ENCODE data around the gene ALCAM.
"Not testable (repeated sequence)": the region's sequence is repeated elsewhere in the genome, so short reads cannot be mapped to it uniquely, and the experiment has no call there.

The ALCAM gene

GRCh38 chr3:105387122-105387751 is 20.5 kb downstream of the ALCAM start:
- no peak for DNase-seq (ENCODE audit: low read depth in 4 of 4, low spot score in 1 of 4)

GRCh38 chr3:105388176-105388575 is 21.5 kb downstream of the ALCAM start:
- no peak for DNase-seq (ENCODE audit: low read depth in 4 of 4, low spot score in 1 of 4)

GRCh38 chr3:105389759-105390158 is 23.1 kb downstream of the ALCAM start:
- DNase-seq (ENCODE audit: low read depth in 4 of 4, low spot score in 1 of 4), result not testable (repeated sequence)

DNA sequence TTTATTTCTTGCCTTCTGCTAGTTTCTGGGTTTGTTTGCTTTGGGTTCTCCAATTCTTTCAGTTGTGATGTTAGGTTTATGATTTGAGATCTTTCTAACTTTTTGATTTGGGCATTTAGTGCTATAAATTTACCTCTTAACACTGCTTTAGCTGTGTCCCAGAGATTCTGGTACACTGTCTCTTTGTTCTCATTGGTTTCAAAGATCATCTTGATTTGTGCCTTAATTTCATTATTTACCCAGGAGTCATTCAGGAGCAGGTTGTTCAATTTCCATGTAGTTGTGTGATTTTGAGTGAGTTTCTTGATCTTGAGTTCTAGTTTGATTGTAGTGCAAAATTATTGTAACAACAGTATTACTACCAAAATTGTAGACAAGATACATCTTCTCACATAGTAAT is 25.9 kb downstream of the ALCAM start:
- not testable (repeated sequence) for DNase-seq (ENCODE audit: low read depth in 4 of 4, low spot score in 1 of 4)

- DNase-seq (ENCODE audit: low read depth in 4 of 4, low spot score in 1 of 4), result no peak
These were observed 27.5 kb downstream of the ALCAM start for GRCh38 chr3:105394177-105394576.

DNA sequence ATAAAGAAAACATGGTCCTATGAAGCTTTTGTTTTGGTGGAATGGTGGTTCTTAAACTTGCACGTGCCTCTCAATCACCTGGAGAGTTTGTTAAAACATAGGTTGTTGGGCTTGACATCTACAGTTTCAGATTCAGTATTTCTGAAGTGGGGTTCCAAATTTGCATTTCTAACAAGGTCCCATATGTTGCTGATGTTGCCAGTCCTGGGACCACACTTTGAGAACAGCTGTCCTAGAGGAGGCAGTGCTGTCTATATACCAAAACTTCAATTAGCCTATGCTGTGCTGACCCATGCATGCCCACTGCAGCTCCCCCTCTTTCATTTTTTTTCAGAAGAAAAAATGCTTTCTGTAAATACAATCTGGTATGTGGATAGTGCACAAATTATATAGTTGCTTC is 31.3 kb downstream of the ALCAM start:
- DNase-seq (ENCODE audit: low read depth in 4 of 4, low spot score in 1 of 4), result no peak

DNA sequence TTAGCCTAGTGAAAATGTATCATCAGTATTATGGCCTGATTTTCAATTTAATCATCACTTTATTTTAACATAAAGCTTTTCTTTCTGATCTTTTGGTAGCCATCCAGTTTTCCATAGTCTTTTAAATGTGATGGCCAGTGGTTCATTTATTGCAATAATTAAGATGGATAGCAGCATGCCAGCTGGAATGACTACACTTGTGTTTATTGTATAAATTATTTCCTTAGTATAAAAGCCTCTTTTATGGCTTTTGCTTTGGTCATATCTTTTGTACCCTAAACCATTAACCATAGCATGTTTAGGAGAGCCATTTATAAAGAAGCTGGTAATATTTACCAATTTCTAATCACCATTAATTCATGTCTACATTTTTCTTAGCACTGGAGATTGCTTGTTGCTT is 31.7 kb downstream of the ALCAM start:
- DNase-seq (ENCODE audit: low read depth in 4 of 4, low spot score in 1 of 4), result no peak

DNA sequence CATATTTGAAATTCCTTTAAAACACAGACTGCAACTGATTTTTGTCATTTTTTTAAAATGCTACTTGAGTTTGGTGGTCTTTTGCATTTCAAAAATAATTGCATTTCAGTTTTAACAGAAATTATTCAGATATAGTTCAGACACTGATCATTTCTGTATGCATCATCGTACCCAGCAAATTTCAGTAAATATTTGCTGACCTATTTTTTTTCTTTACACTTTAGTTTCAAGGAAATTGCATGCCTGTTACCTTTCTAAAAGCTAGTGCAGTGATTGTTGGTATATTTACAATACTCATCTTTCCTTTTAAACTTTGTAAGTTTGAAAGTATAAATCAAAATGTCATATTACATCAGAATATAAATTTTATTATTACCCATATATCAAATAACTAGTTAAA is 32.4 kb downstream of the ALCAM start:
- no peak for DNase-seq (ENCODE audit: low read depth in 4 of 4, low spot score in 1 of 4)

- DNase-seq (ENCODE audit: low read depth in 4 of 4, low spot score in 1 of 4), result no peak
These were observed 32.9 kb downstream of the ALCAM start for GRCh38 chr3:105399611-105400010.

DNA sequence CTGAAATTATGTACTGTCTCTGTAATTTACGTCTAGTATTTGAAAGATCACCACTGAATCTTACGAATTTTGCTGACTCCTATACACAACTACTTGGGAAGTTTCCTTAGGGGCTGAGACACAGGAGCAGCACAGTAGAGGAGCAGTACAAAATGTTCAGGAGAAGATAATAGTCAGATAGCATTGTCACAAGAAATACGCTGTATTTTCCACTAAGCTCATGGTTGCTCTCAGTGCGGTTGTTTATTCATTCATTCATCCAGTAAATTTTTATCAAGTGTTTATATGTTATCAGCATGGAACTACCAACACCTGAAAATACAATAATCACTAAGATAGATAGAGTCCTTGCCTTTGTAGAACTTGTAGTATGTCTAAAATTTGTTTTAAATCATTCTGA is 34.5 kb downstream of the ALCAM start:
- no peak for DNase-seq (ENCODE audit: low read depth in 4 of 4, low spot score in 1 of 4)

- DNase-seq (ENCODE audit: low read depth in 4 of 4, low spot score in 1 of 4), result no peak
These were observed 35.0 kb downstream of the ALCAM start for GRCh38 chr3:105401691-105402149.

DNA sequence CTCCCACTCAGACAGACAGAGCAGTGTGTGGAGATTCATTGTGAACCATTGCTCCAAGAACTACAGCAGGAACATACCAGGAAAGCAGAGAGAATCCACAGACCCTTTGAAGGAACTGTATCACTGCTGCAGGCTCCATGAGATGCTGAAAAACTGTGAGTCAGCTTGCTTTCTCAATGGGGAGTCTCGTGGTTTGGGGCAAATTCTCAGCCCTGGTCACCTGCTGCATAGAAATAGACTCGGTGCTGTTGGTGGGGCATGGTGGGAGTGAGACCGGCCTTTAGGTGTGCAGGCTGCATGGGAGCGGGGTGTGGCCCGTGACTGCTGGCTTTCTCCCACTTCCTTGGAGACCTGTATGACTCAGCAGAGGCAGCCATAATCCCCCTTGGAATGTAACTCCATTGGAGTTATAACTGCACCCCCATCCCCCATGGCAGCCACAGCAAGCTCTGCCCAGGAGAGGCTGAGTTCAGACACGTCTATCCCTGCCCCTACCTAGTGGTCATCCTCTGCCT is 35.6 kb downstream of the ALCAM start:
- DNase-seq (ENCODE audit: low read depth in 4 of 4, low spot score in 1 of 4), result no peak

DNA sequence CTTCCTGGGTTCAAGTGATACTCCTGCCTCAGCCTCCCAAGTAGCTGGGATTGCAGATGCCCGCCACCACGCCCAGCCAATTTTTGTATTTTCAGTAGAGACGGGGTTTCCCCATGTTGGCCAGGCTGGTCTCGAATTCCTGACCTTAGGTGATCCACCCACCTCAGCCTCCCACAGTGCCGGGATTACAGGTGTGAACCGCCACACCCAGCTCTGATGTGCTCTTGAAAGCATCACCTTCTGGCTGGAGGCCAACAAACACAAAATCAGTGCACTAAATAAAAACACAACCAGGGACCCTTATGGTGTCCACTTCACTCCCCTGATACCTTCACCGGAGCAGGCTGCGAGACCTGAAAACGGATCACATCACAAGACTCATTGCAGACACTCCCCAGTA is 36.3 kb downstream of the ALCAM start:
- DNase-seq (ENCODE audit: low read depth in 4 of 4, low spot score in 1 of 4), result not testable (repeated sequence)

- no peak for DNase-seq (ENCODE audit: low read depth in 4 of 4, low spot score in 1 of 4)
These were observed 39.6 kb downstream of the ALCAM start for GRCh38 chr3:105406268-105406667.

- DNase-seq (ENCODE audit: low read depth in 4 of 4, low spot score in 1 of 4), result no peak
These were observed 42.7 kb downstream of the ALCAM start for GRCh38 chr3:105409364-105409763.

DNA sequence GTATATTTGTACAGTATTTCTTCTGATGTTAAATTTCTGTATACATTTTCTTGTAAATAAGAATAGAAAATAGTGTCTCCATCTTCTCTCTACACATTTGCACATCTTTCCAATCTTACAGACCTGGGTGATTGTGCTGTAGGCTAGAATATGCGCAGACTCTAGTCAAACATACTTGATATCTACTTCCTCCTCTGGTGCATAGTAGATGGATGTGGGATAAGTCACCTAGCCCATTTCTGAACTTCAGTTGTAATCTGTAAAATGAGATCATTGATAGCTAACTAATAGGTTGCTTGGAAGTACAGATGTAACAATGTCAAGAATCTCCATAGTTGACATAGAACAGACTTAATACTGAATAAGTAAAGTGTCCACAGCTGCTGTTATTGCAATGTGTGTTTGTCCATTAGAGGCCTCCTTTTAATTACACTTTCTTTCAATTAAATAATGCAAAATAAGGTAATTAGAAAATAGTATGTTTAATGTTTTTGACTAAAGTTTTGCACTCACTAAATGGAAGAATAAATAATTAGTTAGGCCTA is 46.7 kb downstream of the ALCAM start:
- DNase-seq (ENCODE audit: low read depth in 4 of 4, low spot score in 1 of 4), result no peak

GRCh38 chr3:105414841-105415240 is 48.1 kb downstream of the ALCAM start:
- DNase-seq (ENCODE audit: low read depth in 4 of 4, low spot score in 1 of 4), result no peak

DNA sequence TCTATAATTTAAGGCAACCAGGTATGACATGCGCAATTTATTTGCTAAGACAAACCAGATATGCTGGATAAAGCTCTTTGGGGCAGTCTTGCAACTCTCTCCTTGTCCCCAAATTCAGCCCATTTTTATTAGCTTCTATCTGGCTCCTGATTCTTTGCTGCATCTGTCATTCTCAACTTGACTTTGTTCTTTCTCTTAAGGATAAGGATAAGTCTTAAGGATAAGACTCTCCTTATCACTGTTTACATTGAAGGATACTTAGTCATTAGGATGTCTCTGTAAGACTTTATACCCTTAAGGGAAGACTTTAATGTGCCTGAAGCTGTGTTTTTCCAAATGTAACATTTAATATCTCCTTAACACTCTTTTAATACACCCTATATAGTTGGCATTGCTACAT is 49.2 kb downstream of the ALCAM start:
- no peak for DNase-seq (ENCODE audit: low read depth in 4 of 4, low spot score in 1 of 4)

- no peak for DNase-seq (ENCODE audit: low read depth in 4 of 4, low spot score in 1 of 4)
These were observed 51.0 kb downstream of the ALCAM start for GRCh38 chr3:105417525-105418289.

- no peak for DNase-seq (ENCODE audit: low read depth in 4 of 4, low spot score in 1 of 4)
These were observed 55.9 kb downstream of the ALCAM start for GRCh38 chr3:105422645-105423044.

GRCh38 chr3:105423397-105423796 is 56.7 kb downstream of the ALCAM start:
- no peak for DNase-seq (ENCODE audit: low read depth in 4 of 4, low spot score in 1 of 4)

- DNase-seq (ENCODE audit: low read depth in 4 of 4, low spot score in 1 of 4), result no peak
These were observed 57.9 kb downstream of the ALCAM start for GRCh38 chr3:105424412-105425152.
